T-helper 2 cell treated with Interferon-gamma antibody and Interleukin-4, amounts not matched to agents 5 μg/mL and 100 μg/mL, for 36 hours (primary cell): Measurements from ENCODE around the gene UACA.

Experiments used
- DNase-seq: peaks from one replicate; pipeline ENCODE4 v3.0.0; 2021; ENCODE audit warnings: low spot score
- H3K27ac Mint-ChIP-seq: one replicate; pipeline ENCODE4 v1.8.0; 2021; ENCODE audit warnings: mild to moderate bottlenecking, mixed read lengths
- H3K27me3 Mint-ChIP-seq: one replicate; pipeline ENCODE4 v1.8.0; 2021; ENCODE audit warnings: low read depth, mixed read lengths
- H3K36me3 Mint-ChIP-seq: one replicate; pipeline ENCODE4 v1.8.0; 2021; ENCODE audit warnings: low read depth, mixed read lengths
- H3K4me1 Mint-ChIP-seq: one replicate; pipeline ENCODE4 v1.8.0; 2021; ENCODE audit warnings: low read depth, mixed read lengths
- H3K4me3 Mint-ChIP-seq: one replicate; pipeline ENCODE4 v1.8.0; 2022; ENCODE audit warnings: mild to moderate bottlenecking, moderate library complexity, mixed read lengths
- H3K9me3 Mint-ChIP-seq: one replicate; pipeline ENCODE4 v1.8.0; 2021; ENCODE audit warnings: mixed read lengths

The UACA gene

DNA sequence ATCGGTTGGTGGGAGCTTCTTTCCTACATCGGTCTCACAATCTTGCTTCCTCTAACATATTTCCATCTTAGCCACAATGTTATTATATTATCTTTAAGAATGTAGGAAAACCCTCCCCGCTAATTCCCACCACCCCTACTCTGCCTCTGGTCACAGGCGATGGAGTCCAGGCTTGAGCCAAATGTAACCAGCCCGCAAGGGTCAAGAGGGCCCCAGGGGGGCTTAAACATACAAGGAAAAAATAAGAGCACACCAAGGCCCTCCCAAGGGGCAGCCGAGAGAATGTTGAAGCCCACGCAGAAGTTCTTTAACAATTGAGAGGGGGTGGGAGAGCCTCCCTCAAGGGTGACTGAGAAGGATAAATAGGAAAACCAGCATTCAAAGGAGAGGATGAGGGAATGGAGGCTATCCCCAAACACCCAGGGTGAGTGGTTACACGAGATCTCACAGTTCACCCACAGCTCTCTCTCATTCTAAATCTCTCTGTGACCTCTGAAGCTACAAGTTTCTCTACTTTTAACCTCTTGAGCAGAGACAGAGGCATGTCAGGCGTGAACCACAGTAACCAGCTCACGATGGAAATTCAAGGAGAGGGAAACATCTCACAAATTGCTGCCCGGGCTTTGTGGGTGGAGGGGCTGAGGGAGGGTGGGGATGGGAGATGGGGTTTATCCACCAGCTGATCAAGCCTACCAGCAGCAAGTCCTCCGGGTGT lies 31.4 kb upstream of the UACA start:
- H3K4me3 Mint-ChIP-seq, result no peak overlapping the region
- H3K4me1 Mint-ChIP-seq, result no peaks in the 10 kb centered on the region
- peaks cover 13% of the 10 kb centered on the region for H3K27me3 Mint-ChIP-seq
- H3K36me3 Mint-ChIP-seq, result no peaks in the 10 kb centered on the region
- H3K27ac Mint-ChIP-seq, result no peak overlapping the region
- no peaks in the 10 kb centered on the region for H3K9me3 Mint-ChIP-seq
- no peak for DNase-seq

DNA sequence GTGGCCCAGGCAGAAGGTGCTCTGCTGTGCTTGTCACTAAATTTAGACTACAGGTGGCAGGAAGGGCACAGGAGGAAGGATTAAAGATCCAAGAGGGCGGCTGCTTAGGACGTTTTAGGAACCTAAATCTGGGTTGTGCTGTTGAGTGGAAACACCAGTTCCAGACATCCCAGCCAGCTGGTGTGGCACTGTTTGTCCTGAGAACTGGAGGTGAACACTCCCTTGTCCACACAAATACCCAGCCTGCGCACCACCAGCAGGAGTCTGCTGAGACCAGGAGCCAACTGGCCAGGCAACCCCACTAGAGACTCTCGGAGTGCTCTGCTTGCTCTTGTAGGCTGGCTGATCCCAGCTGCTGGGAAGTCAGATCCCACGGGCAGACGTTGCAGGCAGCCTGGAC lies 30.3 kb upstream of the UACA start:
- Mint-ChIP-seq H3K9me3 (no peaks in the 10 kb centered on the region), H3K27ac (no peak overlapping the region), H3K4me3 (no peak overlapping the region), H3K36me3 (no peaks in the 10 kb centered on the region), H3K4me1 (no peaks in the 10 kb centered on the region), H3K27me3 (peaks cover 10% of the 10 kb centered on the region)
- no peak for DNase-seq

DNA sequence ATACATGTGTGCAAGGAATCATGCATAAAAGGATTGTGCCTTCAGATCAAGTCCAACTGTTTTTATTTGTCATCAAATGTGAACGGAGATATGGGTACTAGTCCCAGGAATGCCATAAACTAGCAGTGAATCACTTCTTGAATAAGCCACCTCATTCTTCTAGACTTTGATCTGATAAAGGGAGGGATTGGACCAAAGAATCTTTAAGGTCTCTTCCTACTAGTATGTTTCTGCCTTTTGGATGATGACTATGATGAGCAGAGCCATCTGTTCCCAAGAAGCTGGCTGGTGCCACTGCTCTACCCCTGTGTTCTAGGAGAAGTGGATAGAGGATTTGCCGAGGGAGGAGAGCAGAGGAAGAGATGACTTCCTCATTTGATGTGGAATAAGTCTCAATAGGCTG lies 28.8 kb upstream of the UACA start:
- Mint-ChIP-seq H3K9me3 (no peaks in the 10 kb centered on the region), H3K4me1 (no peaks in the 10 kb centered on the region), H3K36me3 (no peaks in the 10 kb centered on the region), H3K4me3 (no peak overlapping the region), H3K27ac (no peak overlapping the region), H3K27me3 (peaks cover 13% of the 10 kb centered on the region)
- no peak for DNase-seq

DNA sequence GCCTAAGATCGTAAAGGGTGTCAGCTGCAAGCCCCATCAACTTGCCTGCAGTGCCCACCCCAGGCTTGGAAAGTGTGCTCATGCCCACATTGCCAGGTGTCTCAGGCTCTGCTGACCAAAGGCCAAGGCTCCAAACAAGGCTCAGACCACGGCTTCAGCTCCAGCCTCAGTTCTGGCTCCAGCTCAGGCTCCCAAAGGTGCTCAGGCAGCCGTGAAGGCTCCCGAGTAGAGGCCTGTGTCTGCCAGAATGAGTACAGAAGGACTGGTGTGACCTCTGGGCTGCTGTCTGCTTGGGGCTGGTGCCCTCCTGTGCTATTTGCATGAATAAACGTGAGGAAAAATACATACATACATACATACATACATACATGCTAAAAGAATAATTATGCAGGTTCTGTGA lies 27.9 kb upstream of the UACA start:
- Mint-ChIP-seq H3K9me3 (no peaks in the 10 kb centered on the region), H3K27ac (no peak overlapping the region), H3K27me3 (peaks cover 13% of the 10 kb centered on the region), H3K4me3 (no peak overlapping the region), H3K36me3 (no peaks in the 10 kb centered on the region), H3K4me1 (no peaks in the 10 kb centered on the region)
- DNase-seq, result no peak

DNA sequence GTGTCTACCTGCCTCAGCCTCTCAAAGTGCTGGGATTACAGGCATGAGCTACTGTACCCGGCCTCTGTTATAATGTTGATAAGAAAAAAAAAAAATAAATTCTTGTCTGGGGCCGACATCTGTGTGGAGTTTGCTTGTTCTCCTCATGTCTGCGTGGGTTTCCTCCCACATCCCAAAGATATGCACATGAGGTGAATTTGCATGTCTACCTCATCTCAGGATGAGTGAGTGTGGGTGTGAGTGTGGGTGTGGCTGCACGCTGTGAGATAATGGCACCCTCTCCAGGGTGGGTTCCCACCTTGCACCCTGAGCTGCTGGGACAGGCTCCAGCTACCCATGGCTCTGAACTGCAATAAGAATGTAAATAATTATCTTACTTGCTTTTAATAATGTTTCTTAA lies 25.9 kb upstream of the UACA start:
- H3K4me3 Mint-ChIP-seq, result no peak overlapping the region
- no peak overlapping the region for H3K27ac Mint-ChIP-seq
- DNase-seq, result no peak
- peaks cover 13% of the 10 kb centered on the region for H3K27me3 Mint-ChIP-seq
- no peaks in the 10 kb centered on the region for H3K36me3 Mint-ChIP-seq
- no peaks in the 10 kb centered on the region for H3K9me3 Mint-ChIP-seq
- H3K4me1 Mint-ChIP-seq, result no peaks in the 10 kb centered on the region

DNA sequence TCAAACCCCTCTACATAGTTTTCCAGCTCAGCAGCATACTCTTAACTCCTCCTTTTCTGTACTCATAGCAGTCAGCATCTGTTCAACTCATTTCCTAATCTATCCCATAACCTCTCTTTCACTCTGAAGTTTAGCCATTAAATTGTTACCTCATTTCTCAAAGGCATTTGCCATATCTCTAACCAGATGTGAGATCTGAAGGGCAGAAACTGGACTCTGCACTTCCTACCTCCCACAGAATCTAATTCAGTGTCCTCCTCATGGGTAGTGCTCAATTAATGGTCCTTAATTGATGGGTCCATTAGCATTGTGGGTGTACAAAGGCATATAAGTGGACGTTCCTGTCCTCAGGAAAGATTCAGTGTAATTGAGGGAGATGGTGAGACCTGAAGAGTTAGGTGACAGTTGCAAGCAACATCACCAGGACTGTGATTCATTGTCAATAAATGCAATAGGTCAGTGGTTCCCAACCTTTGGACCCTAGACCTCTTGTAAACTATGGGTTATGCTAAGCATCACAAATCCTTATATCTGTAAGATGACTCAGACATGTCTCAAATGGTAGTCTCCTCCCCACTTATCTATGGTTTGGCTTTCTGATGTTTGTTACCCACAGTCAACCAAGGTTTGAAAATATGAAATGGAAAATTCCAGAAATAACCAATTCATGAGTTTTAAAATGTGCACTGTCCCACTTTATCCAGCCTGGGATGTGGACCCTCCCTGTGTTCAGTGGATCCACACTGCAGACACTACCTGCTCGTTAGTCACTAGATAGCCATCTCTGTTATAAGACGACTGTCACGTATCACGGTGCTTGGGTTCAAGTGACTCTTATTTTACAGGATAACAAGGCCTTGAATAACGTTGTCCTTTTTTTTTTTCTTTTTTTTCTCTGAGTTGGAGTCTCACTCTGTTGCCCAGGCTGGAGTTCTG lies 25.0 kb upstream of the UACA start:
- H3K27me3 Mint-ChIP-seq, result peaks cover 17% of the 10 kb centered on the region
- no peaks in the 10 kb centered on the region for H3K36me3 Mint-ChIP-seq
- no peak overlapping the region for H3K27ac Mint-ChIP-seq
- H3K4me1 Mint-ChIP-seq, result no peaks in the 10 kb centered on the region
- H3K9me3 Mint-ChIP-seq, result no peaks in the 10 kb centered on the region
- DNase-seq, result no peak
- no peak overlapping the region for H3K4me3 Mint-ChIP-seq

DNA sequence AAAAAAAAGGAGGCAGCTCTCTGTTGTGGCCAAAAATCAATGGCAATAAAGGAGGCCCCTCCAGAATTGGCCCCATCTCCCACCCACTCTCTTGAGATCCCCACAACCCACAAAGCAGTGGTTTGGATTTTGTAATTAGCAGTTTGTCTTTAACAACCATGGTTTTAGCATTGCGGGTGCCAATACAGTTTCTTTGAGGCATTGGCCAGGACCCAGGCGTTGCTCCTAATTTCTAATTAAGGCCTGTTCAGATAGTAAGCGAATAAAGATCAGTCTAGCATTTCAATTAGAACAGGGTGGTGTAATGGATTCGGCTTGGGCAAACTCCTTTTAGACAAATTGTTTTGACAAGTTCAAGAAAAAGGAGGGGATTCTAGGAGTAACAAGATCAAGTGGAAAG lies 23.6 kb upstream of the UACA start:
- no peak overlapping the region for H3K4me3 Mint-ChIP-seq
- no peak for DNase-seq
- H3K9me3 Mint-ChIP-seq, result no peaks in the 10 kb centered on the region
- H3K4me1 Mint-ChIP-seq, result no peaks in the 10 kb centered on the region
- H3K27me3 Mint-ChIP-seq, result peaks cover 10% of the 10 kb centered on the region
- H3K36me3 Mint-ChIP-seq, result no peaks in the 10 kb centered on the region
- no peak overlapping the region for H3K27ac Mint-ChIP-seq

DNA sequence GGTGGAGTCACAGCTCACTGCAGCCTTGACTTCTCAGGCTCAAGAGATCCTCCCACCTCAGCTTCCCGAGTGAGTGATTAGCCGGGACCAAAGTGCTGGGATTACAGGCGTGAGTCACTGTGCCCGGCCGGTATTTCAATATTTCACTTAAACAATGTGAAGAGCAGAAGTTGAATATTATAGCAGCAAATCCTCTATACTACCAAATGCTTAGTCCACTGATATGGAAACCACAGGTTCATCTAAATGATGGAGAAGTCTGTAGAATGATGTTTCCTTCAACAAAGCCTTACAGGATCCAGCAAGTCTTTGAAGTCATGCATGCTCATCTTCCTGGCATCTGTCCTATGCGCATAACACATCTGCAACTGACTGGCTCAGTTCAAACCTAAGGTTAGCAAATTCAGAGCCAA lies 20.3 kb upstream of the UACA start:
- H3K27ac Mint-ChIP-seq, result no peak overlapping the region
- no peaks in the 10 kb centered on the region for H3K4me1 Mint-ChIP-seq
- no peak overlapping the region for H3K4me3 Mint-ChIP-seq
- H3K9me3 Mint-ChIP-seq, result no peaks in the 10 kb centered on the region
- no peak for DNase-seq
- peaks cover 7% of the 10 kb centered on the region for H3K27me3 Mint-ChIP-seq
- no peaks in the 10 kb centered on the region for H3K36me3 Mint-ChIP-seq

DNA sequence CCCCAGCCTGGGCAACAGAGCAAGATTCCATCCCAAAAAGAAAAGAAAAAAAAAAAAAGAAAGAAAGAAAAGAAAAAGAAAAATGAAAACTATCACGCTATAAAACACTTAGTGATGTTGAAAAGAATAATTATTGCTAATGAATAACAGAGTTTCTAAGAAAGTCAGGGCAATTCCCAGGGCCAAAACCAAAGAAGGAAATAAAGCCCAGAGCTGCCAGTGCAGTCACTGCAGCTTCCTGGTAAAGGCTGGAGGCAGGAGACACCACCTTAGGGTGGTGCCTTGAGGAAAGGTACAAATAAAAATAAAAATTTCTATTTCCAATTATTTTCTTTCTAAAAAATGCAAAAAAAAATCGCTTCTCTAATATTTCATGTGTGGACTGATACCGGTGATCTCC lies 19.7 kb upstream of the UACA start:
- Mint-ChIP-seq H3K27me3 (peaks cover 5% of the 10 kb centered on the region), H3K4me1 (no peaks in the 10 kb centered on the region), H3K4me3 (no peak overlapping the region), H3K27ac (no peak overlapping the region), H3K9me3 (no peaks in the 10 kb centered on the region), H3K36me3 (no peaks in the 10 kb centered on the region)
- no peak for DNase-seq

DNA sequence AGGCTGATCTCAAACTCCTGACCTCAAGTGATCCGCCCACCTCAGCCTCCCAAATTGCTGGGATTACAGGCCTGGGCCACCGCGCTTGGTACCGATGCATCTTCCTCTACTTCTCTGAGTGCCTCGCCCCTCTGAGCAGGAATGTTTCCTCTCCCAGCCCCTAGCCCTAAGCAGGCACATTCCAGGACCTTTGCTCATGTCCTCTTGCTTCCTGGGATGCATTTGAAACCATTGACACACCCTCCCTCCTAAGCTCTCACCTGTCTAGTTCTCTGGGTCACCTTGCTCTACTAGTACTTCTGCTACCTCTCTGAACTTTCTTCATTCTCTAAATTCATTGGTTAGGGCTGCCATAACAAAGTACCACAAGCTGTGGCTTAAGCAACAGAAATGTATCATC lies 17.9 kb upstream of the UACA start:
- H3K36me3 Mint-ChIP-seq, result no peaks in the 10 kb centered on the region
- no peak for DNase-seq
- no peak overlapping the region for H3K27ac Mint-ChIP-seq
- H3K4me3 Mint-ChIP-seq, result no peak overlapping the region
- peaks cover 7% of the 10 kb centered on the region for H3K27me3 Mint-ChIP-seq
- H3K4me1 Mint-ChIP-seq, result no peaks in the 10 kb centered on the region
- no peaks in the 10 kb centered on the region for H3K9me3 Mint-ChIP-seq

DNA sequence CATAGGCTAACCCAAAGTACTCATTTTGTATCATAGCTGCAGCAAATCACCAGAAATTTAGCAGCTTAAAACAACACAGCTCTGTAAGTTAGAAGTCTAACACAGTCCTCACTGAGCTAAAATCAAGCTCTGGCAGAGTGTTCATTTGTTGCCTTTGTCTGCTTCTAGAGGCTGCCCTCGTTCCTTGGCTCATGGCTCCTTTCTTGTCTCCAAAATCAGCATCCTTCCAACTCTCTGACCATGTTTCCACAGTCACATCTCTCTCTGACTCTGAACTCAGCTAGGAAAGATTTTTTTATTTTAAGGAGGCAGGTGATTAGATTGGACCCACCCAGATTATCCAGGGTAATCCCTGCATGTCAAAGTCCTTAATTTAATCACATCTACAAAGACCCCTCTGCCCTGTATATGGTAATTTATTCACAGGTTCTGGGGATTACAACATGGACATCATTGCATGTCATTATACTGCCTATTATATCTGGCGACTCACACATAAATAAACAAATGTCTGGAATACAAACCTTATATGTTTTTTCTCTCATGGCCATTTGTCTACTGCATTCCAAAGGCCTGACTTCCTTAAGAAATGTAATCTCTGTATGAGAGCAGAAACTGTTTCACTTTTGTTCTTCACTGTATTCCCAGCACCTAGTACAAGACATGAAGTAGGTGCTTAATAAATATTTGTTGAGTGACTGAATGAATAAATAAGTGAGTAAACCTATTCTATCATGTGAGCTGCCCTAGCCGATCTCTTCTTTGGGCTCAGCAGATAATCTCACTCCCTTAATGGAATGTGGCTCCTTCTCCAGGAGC lies 15.1 kb upstream of the UACA start:
- Mint-ChIP-seq H3K9me3 (no peaks in the 10 kb centered on the region), H3K4me3 (no peak overlapping the region), H3K27me3 (peaks cover 3% of the 10 kb centered on the region), H3K4me1 (no peaks in the 10 kb centered on the region), H3K27ac (no peak overlapping the region), H3K36me3 (no peaks in the 10 kb centered on the region)
- DNase-seq, result no peak

DNA sequence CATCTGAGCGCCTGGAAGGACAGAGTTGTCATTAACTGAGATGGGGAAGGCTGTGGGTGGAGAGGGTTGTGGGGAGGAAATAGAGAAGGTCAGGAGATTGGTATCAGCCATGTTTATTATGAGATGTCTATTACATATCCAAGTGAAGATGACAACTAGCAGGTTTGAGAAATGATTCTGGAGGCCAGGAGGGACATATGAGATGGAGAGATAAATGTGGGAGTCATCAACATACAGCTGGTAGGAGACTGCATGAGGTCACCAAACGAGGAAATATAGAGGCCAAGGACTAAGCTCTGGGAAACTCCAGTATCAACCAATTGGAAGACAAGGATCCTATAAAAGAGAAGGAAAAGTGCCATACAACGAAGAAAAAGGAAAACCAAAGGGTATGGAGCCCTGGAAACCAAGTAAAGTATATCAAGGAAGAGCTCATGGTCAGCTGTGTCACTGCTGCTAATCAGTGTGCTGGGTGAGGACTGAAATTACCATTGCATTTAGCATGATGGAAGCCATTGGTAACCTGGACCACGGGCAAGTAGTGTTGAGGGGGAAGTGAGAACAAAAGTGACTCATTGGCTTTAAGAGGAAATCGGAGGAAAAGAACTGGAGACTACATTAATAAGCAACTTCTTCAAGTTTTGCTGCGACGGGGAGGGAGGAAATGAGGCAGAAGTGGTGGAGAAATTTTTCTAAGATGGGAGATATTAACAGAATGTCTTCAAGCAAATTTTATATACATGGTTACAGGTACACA lies 14.0 kb upstream of the UACA start:
- DNase-seq, result no peak
- Mint-ChIP-seq H3K4me3 (no peak overlapping the region), H3K9me3 (no peaks in the 10 kb centered on the region), H3K4me1 (no peaks in the 10 kb centered on the region), H3K27ac (no peak overlapping the region), H3K36me3 (no peaks in the 10 kb centered on the region), H3K27me3 (peaks cover 3% of the 10 kb centered on the region)

DNA sequence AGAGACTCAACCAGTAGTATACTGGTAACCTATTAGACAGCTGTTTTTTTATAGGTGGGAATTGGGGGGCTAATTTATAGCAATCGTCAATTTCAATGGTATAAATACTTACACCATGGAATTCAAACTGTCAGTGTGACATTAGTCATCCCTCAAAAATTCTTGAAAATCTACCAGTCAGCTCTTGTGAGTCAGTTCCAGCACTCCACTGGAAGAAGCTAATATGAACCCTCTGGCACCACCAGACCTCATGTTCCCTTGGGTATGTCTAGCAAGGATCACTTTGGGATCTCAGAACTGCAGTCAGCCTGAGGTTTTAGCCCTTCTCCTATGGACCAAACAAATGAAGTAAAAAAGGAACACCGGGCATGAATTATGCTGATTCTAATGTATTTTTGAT lies 11.8 kb upstream of the UACA start:
- DNase-seq, result no peak
- no peaks in the 10 kb centered on the region for H3K4me1 Mint-ChIP-seq
- H3K36me3 Mint-ChIP-seq, result no peaks in the 10 kb centered on the region
- peaks cover 14% of the 10 kb centered on the region for H3K27me3 Mint-ChIP-seq
- no peak overlapping the region for H3K27ac Mint-ChIP-seq
- no peaks in the 10 kb centered on the region for H3K9me3 Mint-ChIP-seq
- no peak overlapping the region for H3K4me3 Mint-ChIP-seq
